WTC11 (cell line): ENCODE data around the gene DISC1. TPM values are rescaled to one million over a fixed set of nuclear protein-coding genes. Genes with fewer than 3 reads are reported as not detected.

Source experiments
- ATAC-seq: fragments of 200-7000 bp; cut with Tn5 transposase; 2 replicates; pipeline ENCODE4 v1.10.0; 2021; ENCODE audit warnings: mild to moderate bottlenecking, moderate library complexity
- CTCF ChIA-PET: fragments of 300-600 bp; sonication (Branson Sonifier 250); formaldehyde crosslinking; loops from one replicate; lab custom pipeline; 2021; ENCODE audit warnings: antibody characterized with exemption; lab: Charles Lee
- POLR2A ChIA-PET: fragments of 350-600 bp; sonication (Branson Sonifier 250); formaldehyde crosslinking; loops from one replicate; lab custom pipeline; 2021; ENCODE audit warnings: antibody characterized with exemption; lab: Charles Lee
- DNase-seq: peaks from one replicate; pipeline ENCODE4 v3.0.0; 2021; ENCODE audit warnings: low spot score
- H3K27ac Mint-ChIP-seq: 2 replicates; pipeline ENCODE4 v1.8.0; 2021; ENCODE audit warnings: mixed read lengths
- H3K27me3 Mint-ChIP-seq: 2 replicates; pipeline ENCODE4 v1.8.0; 2021; ENCODE audit warnings: low read depth, mild to moderate bottlenecking, moderate library complexity, mixed read lengths
- H3K36me3 Mint-ChIP-seq: 2 replicates; pipeline ENCODE4 v1.8.0; 2021; ENCODE audit warnings: mixed read lengths
- H3K4me1 Mint-ChIP-seq: 2 replicates; pipeline ENCODE4 v1.8.0; 2022; ENCODE audit warnings: mixed read lengths
- H3K4me3 Mint-ChIP-seq: 2 replicates; pipeline ENCODE4 v1.8.0; 2021; ENCODE audit warnings: mild to moderate bottlenecking, moderate library complexity, mixed read lengths
- H3K9me3 Mint-ChIP-seq: 2 replicates; pipeline ENCODE4 v1.8.0; 2021; ENCODE audit warnings: mixed read lengths
- CREB1 ChIP-seq: sonication (generic); formaldehyde crosslinking; IDR thresholded peaks from 2 replicates; pipeline ENCODE4 v1.8.0; 2023; ENCODE audit warnings: mild to moderate bottlenecking, missing genetic modification reagents
- JUN ChIP-seq: sonication (generic); formaldehyde crosslinking; IDR thresholded peaks from 2 replicates; pipeline ENCODE4 v1.8.0; 2023; ENCODE audit warnings: mild to moderate bottlenecking, missing genetic modification reagents
- NFATC4 ChIP-seq: fragments of 250-450 bp; sonication (Bioruptor Pico); IDR thresholded peaks from 2 replicates; pipeline ENCODE4 v1.9.0; 2021; ENCODE audit warnings: mild to moderate bottlenecking
- NFYB ChIP-seq: sonication (generic); formaldehyde crosslinking; conservative IDR thresholded peaks from 2 replicates; pipeline ENCODE4 v1.8.0; 2022; ENCODE audit warnings: low read depth, missing genetic modification reagents
- RELA ChIP-seq: sonication (generic); formaldehyde crosslinking; IDR thresholded peaks from 2 replicates; pipeline ENCODE4 v1.8.1; 2022; ENCODE audit warnings: missing genetic modification reagents, mild to moderate bottlenecking, borderline replicate concordance
- SMAD3 ChIP-seq: sonication (generic); formaldehyde crosslinking; IDR thresholded peaks from 2 replicates; pipeline ENCODE4 v1.8.0; 2022; ENCODE audit warnings: missing genetic modification reagents, mild to moderate bottlenecking, borderline replicate concordance
- ZNF232 ChIP-seq: sonication (generic); formaldehyde crosslinking; IDR thresholded peaks from 2 replicates; pipeline ENCODE4 v1.8.0; 2022; ENCODE audit warnings: mild to moderate bottlenecking, missing genetic modification reagents
- ZNF317 ChIP-seq: sonication (generic); formaldehyde crosslinking; IDR thresholded peaks from 2 replicates; pipeline ENCODE4 v1.8.1; 2023; ENCODE audit warnings: low read depth, mild to moderate bottlenecking, moderate library complexity, missing genetic modification reagents, borderline replicate concordance
- total RNA-seq: library from RNA; stranded (reverse); gene quantifications from 3 replicates; pipeline ENCODE4 v1.2.3, GENCODE V29; 2021
- TF ChIP-seq, protein P1 (sequence below): sonication (generic); formaldehyde crosslinking; IDR thresholded peaks from 2 replicates; pipeline ENCODE4 v1.8.0; 2023; ENCODE audit warnings: missing genetic modification reagents
- TF ChIP-seq, protein P2 (sequence below): sonication (generic); formaldehyde crosslinking; IDR thresholded peaks from 2 replicates; pipeline ENCODE4 v1.8.1; 2023; ENCODE audit warnings: mild to moderate bottlenecking, missing genetic modification reagents, moderate library complexity
- TF ChIP-seq, protein P3 (sequence below): fragments of 250-450 bp; sonication (Bioruptor Pico); IDR thresholded peaks from 2 replicates; pipeline ENCODE4 v1.9.0; 2021; ENCODE audit warnings: mild to moderate bottlenecking, borderline replicate concordance
- TF ChIP-seq, protein P4 (sequence below): sonication (generic); formaldehyde crosslinking; IDR thresholded peaks from 2 replicates; pipeline ENCODE4 v1.8.0; 2022; ENCODE audit warnings: mild to moderate bottlenecking, missing genetic modification reagents
- TF ChIP-seq, protein P5 (sequence below): sonication (generic); formaldehyde crosslinking; IDR thresholded peaks from 2 replicates; pipeline ENCODE4 v1.8.0; 2022; ENCODE audit warnings: missing genetic modification reagents
- TF ChIP-seq, protein P6 (sequence below): fragments of 200-600 bp; IDR thresholded peaks from 2 replicates; pipeline ENCODE4 v1.8.0; 2022; ENCODE audit warnings: antibody characterized with exemption

The DISC1 gene
- total RNA-seq, 1 experiment from 2014 or later, result 5.5 TPM

DNA sequence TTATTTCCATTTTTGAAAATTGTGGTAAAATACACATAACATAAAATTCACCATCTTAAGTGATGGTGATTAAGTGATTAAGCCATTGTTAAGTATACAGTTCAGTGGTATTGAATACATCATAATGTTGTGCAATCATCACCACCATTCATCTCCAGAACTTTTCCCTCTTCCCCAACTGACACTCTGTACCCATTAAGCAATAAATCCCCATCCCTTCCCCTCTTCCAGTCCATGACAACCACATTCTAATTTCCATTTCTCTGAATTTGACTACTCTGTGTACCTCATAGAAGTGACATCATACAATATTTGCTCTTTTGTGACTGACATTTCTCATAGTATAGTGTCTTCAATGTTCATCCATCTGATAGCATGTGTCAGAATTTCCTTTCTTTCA is 124.8 kb downstream of the DISC1 start (continued):
- no peak for TF ChIP-seq ZNF317 (CRISPR knock-in tag)
- TF ChIP-seq, protein P1, sequence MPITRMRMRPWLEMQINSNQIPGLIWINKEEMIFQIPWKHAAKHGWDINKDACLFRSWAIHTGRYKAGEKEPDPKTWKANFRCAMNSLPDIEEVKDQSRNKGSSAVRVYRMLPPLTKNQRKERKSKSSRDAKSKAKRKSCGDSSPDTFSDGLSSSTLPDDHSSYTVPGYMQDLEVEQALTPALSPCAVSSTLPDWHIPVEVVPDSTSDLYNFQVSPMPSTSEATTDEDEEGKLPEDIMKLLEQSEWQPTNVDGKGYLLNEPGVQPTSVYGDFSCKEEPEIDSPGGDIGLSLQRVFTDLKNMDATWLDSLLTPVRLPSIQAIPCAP (CRISPR knock-in tag), result no peak
- TF ChIP-seq, protein P2, sequence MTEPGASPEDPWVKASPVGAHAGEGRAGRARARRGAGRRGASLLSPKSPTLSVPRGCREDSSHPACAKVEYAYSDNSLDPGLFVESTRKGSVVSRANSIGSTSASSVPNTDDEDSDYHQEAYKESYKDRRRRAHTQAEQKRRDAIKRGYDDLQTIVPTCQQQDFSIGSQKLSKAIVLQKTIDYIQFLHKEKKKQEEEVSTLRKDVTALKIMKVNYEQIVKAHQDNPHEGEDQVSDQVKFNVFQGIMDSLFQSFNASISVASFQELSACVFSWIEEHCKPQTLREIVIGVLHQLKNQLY, result no peak
- TF ChIP-seq, protein P3, sequence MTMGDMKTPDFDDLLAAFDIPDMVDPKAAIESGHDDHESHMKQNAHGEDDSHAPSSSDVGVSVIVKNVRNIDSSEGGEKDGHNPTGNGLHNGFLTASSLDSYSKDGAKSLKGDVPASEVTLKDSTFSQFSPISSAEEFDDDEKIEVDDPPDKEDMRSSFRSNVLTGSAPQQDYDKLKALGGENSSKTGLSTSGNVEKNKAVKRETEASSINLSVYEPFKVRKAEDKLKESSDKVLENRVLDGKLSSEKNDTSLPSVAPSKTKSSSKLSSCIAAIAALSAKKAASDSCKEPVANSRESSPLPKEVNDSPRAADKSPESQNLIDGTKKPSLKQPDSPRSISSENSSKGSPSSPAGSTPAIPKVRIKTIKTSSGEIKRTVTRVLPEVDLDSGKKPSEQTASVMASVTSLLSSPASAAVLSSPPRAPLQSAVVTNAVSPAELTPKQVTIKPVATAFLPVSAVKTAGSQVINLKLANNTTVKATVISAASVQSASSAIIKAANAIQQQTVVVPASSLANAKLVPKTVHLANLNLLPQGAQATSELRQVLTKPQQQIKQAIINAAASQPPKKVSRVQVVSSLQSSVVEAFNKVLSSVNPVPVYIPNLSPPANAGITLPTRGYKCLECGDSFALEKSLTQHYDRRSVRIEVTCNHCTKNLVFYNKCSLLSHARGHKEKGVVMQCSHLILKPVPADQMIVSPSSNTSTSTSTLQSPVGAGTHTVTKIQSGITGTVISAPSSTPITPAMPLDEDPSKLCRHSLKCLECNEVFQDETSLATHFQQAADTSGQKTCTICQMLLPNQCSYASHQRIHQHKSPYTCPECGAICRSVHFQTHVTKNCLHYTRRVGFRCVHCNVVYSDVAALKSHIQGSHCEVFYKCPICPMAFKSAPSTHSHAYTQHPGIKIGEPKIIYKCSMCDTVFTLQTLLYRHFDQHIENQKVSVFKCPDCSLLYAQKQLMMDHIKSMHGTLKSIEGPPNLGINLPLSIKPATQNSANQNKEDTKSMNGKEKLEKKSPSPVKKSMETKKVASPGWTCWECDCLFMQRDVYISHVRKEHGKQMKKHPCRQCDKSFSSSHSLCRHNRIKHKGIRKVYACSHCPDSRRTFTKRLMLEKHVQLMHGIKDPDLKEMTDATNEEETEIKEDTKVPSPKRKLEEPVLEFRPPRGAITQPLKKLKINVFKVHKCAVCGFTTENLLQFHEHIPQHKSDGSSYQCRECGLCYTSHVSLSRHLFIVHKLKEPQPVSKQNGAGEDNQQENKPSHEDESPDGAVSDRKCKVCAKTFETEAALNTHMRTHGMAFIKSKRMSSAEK (CRISPR knock-in tag), result no peak

DNA sequence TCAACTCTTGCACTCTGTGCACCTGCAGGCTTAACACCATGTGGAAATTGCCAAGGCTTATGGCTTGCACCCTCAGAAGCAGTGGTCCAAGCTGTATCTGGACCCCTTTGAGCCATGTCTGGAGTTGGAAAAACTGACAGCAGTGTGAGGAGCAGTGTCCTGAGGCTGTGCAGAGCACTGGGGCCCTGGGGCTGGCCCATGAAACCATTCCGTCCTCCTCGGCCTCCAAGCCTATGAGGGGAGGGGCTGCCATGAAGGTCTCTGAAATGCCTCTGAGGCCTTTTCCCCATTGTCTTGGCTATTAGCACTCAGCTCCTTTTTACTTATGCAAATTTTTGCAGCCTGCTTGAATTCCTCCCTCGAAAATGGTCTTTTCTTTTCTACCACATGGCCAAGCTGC is 126.7 kb downstream of the DISC1 start:
- POLR2A ChIA-PET, result no interaction called here
- TF ChIP-seq ZNF232 (CRISPR knock-in tag) (no peak), SMAD3 (CRISPR knock-in tag) (no peak)
- TF ChIP-seq, protein P4, sequence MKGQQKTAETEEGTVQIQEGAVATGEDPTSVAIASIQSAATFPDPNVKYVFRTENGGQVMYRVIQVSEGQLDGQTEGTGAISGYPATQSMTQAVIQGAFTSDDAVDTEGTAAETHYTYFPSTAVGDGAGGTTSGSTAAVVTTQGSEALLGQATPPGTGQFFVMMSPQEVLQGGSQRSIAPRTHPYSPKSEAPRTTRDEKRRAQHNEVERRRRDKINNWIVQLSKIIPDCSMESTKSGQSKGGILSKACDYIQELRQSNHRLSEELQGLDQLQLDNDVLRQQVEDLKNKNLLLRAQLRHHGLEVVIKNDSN (CRISPR knock-in tag), result no peak
- peaks cover 37% of the 10 kb centered on the region for H3K9me3 Mint-ChIP-seq
- peaks cover 30% of the 10 kb centered on the region for H3K36me3 Mint-ChIP-seq
- no peaks in the 10 kb centered on the region for H3K4me1 Mint-ChIP-seq
- DNase-seq, result no peak
- no peak for ATAC-seq
- CTCF ChIA-PET, result no interaction called here
- H3K27me3 Mint-ChIP-seq, result peaks cover 2% of the 10 kb centered on the region; the same call in 1 of the 2 replicates
- no peak overlapping the region for H3K4me3 Mint-ChIP-seq
- no peak overlapping the region for H3K27ac Mint-ChIP-seq

DNA sequence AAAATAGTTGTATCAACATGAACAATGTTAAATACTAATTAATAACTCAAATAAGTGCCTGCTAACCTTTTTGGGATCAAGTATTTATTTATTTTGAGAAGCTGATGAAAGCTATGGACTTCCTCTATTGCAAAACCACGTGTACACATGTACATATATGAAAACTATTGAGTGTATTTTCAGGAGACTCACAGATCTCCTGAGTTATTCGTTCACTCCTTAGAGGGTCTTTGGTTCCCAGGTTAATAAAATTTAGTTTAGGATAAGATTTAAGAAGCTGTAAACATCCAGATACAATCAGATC is 130.5 kb downstream of the DISC1 start:
- ATAC-seq, result no peak
- peaks cover 30% of the 10 kb centered on the region for H3K9me3 Mint-ChIP-seq

DNA sequence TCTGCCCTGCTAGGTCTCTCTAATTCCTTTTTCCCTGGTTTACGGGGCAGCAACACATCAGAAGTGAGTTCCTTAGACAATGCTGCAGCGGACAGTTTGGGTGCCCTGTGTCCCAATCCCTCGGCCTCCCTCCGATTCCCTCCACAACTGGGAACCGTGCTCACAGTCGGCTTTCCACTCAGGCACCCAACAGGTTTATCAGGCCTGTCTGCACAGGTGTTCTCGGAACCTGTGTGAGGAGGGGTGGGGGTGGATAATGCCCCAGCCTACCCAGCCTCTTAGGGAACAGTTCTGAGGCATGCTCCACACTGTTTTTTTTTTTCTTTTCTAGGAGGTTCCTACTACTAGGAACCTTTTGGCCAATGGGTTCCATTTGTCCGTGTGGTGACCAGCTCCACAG is 131.2 kb downstream of the DISC1 start:
- DNase-seq, result no peak
- Mint-ChIP-seq H3K36me3 (peaks cover 14% of the 10 kb centered on the region), H3K27ac (no peak overlapping the region), H3K4me3 (no peak overlapping the region), H3K27me3 (peaks cover 2% of the 10 kb centered on the region; the same call in 1 of the 2 replicates), H3K9me3 (peaks cover 23% of the 10 kb centered on the region), H3K4me1 (no peaks in the 10 kb centered on the region)
- TF ChIP-seq NFATC4 (CRISPR knock-in tag) (no peak), CREB1 (CRISPR knock-in tag) (no peak), NFYB (CRISPR knock-in tag) (no peak), RELA (no peak)
- TF ChIP-seq, protein P5, sequence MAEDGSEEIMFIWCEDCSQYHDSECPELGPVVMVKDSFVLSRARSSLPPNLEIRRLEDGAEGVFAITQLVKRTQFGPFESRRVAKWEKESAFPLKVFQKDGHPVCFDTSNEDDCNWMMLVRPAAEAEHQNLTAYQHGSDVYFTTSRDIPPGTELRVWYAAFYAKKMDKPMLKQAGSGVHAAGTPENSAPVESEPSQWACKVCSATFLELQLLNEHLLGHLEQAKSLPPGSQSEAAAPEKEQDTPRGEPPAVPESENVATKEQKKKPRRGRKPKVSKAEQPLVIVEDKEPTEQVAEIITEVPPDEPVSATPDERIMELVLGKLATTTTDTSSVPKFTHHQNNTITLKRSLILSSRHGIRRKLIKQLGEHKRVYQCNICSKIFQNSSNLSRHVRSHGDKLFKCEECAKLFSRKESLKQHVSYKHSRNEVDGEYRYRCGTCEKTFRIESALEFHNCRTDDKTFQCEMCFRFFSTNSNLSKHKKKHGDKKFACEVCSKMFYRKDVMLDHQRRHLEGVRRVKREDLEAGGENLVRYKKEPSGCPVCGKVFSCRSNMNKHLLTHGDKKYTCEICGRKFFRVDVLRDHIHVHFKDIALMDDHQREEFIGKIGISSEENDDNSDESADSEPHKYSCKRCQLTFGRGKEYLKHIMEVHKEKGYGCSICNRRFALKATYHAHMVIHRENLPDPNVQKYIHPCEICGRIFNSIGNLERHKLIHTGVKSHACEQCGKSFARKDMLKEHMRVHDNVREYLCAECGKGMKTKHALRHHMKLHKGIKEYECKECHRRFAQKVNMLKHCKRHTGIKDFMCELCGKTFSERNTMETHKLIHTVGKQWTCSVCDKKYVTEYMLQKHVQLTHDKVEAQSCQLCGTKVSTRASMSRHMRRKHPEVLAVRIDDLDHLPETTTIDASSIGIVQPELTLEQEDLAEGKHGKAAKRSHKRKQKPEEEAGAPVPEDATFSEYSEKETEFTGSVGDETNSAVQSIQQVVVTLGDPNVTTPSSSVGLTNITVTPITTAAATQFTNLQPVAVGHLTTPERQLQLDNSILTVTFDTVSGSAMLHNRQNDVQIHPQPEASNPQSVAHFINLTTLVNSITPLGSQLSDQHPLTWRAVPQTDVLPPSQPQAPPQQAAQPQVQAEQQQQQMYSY (CRISPR knock-in tag), result no peak
- no peak for ATAC-seq
- ChIA-PET POLR2A (no interaction called here), CTCF (interaction anchor here (1.1 to 2.3 kb wide), 10 partner anchors 9 to 67 kb away, joined by 3 to 41 read pairs (median 8); no protein-coding TSS in a partner anchor)

More for the DNA sequence above, 130.5 kb downstream of the DISC1 start:
- Mint-ChIP-seq H3K4me1 (no peaks in the 10 kb centered on the region), H3K36me3 (peaks cover 21% of the 10 kb centered on the region), H3K4me3 (no peak overlapping the region), H3K27me3 (peaks cover 2% of the 10 kb centered on the region; the same call in 1 of the 2 replicates), H3K27ac (no peak overlapping the region)
- no peak for TF ChIP-seq JUN (CRISPR knock-in tag)
- TF ChIP-seq, protein P6, sequence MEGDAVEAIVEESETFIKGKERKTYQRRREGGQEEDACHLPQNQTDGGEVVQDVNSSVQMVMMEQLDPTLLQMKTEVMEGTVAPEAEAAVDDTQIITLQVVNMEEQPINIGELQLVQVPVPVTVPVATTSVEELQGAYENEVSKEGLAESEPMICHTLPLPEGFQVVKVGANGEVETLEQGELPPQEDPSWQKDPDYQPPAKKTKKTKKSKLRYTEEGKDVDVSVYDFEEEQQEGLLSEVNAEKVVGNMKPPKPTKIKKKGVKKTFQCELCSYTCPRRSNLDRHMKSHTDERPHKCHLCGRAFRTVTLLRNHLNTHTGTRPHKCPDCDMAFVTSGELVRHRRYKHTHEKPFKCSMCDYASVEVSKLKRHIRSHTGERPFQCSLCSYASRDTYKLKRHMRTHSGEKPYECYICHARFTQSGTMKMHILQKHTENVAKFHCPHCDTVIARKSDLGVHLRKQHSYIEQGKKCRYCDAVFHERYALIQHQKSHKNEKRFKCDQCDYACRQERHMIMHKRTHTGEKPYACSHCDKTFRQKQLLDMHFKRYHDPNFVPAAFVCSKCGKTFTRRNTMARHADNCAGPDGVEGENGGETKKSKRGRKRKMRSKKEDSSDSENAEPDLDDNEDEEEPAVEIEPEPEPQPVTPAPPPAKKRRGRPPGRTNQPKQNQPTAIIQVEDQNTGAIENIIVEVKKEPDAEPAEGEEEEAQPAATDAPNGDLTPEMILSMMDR, result peak; percentile 15; the same call in 1 of the 2 replicates
- CTCF ChIA-PET, result interaction anchor here (0.6 to 2.3 kb wide), 39 partner anchors 9 to 870 kb away, joined by 3 to 41 read pairs (median 5); no protein-coding TSS in a partner anchor
- DNase-seq, result no peak
- POLR2A ChIA-PET, result no interaction called here
